BJ (cell line): ENCODE measurements around the gene LRRC72. TPM values are rescaled to one million over a fixed set of nuclear protein-coding genes. Genes with fewer than 3 reads are reported as not detected.

Source experiments
- CTCF ChIA-PET: fragments of 350-600 bp; formaldehyde crosslinking; extraction: SDS; loops from one replicate; lab custom pipeline; 2021; ENCODE audit warnings: antibody characterized with exemption, inconsistent platforms; lab: Yijun Ruan, JAX
- POLR2A ChIA-PET: fragments of 300-600 bp; sonication (Branson Sonifier 250); formaldehyde crosslinking; extraction: SDS; loops from one replicate; lab custom pipeline; 2021; ENCODE audit warnings: antibody characterized with exemption; lab: Charles Lee
- DNase-seq: peaks from one replicate; pipeline ENCODE4 v3.0.0-alpha.2; 2011; ENCODE audit warnings: low read depth
- H3K27me3 ChIP-seq: 2 replicates; pipeline ENCODE4 v1.6.0; 2011; ENCODE audit warnings: low read length; ENCODE audit not compliant: control insufficient read depth, insufficient read depth
- H3K36me3 ChIP-seq: 2 replicates; pipeline ENCODE4 v1.5.1; 2011; ENCODE audit warnings: low read length; ENCODE audit not compliant: control insufficient read depth, insufficient read depth
- H3K4me3 ChIP-seq: 2 replicates; pipeline ENCODE4 v1.5.1; 2011; ENCODE audit warnings: low read depth, mild to moderate bottlenecking, control low read depth, low read length
- polyA plus RNA-seq: library from polyadenylated mRNA; depleted of rRNA; stranded (reverse); fragments of >200 nt; gene quantifications from 2 replicates; pipeline ENCODE4 v1.2.3, GENCODE V29; 2011
- TF ChIP-seq, protein P1 (sequence below): IDR thresholded peaks from 2 replicates; pipeline ENCODE4 v1.5.1; 2011; ENCODE audit warnings: low read depth, mild to moderate bottlenecking, control low read depth, inconsistent platforms, low read length, moderate library complexity; ENCODE audit not compliant: insufficient read depth

The LRRC72 gene
- polyA plus RNA-seq, 1 experiment, result not detected

DNA sequence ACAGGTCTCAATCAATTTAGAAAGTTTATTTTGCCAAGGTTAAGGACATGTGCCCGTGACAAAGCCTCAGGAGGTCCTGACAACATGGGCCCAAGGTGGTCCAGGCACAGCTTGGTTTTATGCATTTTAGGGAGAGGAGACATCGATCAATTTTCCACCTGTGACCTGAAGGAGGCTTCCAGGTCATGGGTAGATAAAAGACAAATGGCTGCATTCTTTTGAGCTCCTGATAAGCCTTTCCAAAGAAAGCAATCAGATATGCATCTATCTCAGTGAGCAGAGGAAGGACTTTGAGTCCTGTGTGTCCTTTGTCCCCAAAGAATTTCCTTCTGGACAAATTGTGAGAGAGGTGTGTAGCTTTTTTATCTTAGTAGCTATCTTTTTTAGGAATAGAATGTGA lies 15.8 kb downstream of the LRRC72 start:
- ChIA-PET CTCF (interaction anchor here (1.4 kb wide), 1 partner anchor 27 kb away, joined by 4 read pairs; no protein-coding TSS in a partner anchor), POLR2A (no interaction called here)
- H3K4me3 ChIP-seq, result no peak overlapping the region
- H3K36me3 ChIP-seq, result no peaks in the 10 kb centered on the region
- H3K27me3 ChIP-seq, result no peaks in the 10 kb centered on the region
- DNase-seq, result no peak
- TF ChIP-seq, protein P1, sequence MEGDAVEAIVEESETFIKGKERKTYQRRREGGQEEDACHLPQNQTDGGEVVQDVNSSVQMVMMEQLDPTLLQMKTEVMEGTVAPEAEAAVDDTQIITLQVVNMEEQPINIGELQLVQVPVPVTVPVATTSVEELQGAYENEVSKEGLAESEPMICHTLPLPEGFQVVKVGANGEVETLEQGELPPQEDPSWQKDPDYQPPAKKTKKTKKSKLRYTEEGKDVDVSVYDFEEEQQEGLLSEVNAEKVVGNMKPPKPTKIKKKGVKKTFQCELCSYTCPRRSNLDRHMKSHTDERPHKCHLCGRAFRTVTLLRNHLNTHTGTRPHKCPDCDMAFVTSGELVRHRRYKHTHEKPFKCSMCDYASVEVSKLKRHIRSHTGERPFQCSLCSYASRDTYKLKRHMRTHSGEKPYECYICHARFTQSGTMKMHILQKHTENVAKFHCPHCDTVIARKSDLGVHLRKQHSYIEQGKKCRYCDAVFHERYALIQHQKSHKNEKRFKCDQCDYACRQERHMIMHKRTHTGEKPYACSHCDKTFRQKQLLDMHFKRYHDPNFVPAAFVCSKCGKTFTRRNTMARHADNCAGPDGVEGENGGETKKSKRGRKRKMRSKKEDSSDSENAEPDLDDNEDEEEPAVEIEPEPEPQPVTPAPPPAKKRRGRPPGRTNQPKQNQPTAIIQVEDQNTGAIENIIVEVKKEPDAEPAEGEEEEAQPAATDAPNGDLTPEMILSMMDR, result no peak

DNA sequence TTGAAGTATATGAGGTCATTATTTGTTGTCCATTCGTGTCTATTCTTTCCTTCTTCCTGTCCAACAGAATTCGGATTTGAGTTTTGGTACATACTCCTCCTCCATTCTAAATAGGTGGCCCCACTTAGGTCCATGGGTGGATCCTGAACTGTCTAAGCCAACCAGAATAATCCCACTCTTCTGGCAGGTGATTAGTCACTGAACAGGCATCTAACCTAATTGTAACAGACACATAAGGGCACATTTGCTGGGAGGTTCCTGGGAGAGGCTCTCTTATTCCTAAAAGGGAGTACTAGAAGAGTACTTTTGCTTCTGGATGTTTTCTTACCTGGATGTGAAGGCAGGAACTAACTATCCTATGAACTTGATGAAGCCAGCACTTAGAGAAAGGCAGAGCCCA lies 16.8 kb downstream of the LRRC72 start:
- Histone ChIP-seq H3K36me3 (no peaks in the 10 kb centered on the region), H3K27me3 (no peaks in the 10 kb centered on the region), H3K4me3 (no peak overlapping the region)
- no peak for DNase-seq
- ChIA-PET POLR2A (no interaction called here), CTCF (no interaction called here)
- TF ChIP-seq, protein P1, result no peak

DNA sequence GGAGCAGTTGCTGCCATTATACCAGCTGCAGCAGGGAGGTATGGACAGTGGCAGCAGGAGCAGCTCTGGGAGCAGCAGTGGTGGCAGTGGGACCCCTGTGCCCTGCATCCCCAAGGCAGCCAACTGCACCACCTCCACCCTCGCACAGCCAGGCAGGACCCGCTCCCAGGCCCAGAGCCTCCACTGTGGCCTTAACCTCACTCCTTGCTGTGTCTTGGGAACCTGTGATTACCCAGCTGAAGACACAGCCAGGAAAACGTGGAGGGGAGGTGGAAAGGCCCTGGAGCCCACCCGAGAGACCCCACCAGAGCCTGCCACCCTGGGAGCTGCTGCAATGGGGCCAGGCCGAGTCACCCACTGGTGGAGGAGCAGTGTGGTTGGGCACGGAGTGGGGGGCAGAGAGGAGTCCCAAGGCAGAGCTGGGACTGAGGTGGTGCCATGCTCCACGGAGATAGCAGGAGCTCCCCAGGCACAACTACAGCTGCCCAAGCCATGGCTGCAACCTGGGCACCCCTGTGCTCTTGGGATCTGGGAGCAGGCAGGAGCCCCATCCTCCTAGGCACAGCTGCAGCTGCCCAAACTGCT lies 20.4 kb downstream of the LRRC72 start:
- TF ChIP-seq, protein P1, result no peak
- DNase-seq, result no peak
- POLR2A ChIA-PET, result no interaction called here
- H3K36me3 ChIP-seq, result no peaks in the 10 kb centered on the region
- H3K27me3 ChIP-seq, result no peaks in the 10 kb centered on the region
- CTCF ChIA-PET, result interaction anchor here (1.0 kb wide), 1 partner anchor 15 kb away, joined by 3 read pairs; no protein-coding TSS in a partner anchor
- H3K4me3 ChIP-seq, result no peak overlapping the region

DNA sequence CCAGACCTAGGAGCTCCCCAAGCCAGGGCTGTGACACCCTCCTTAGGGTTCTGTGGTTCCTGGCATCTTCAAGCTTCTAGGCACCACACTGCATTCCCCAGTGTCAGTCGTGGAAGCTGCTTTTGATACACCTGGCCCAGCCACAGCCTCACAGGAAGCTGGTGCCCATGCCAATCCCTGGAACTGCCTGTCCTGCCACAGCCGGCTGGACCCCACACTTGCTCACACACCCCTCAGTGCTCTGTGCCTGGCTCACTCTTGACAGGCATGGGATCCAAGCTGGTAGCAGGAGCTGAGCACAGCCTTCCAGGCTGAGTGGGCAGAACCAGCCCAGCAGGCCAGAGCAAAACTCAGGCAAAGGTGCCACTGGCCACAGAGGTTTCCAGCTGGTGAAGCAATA lies 21.8 kb downstream of the LRRC72 start:
- TF ChIP-seq, protein P1, result no peak
- H3K36me3 ChIP-seq, result no peaks in the 10 kb centered on the region
- DNase-seq, result no peak
- ChIA-PET POLR2A (no interaction called here), CTCF (no interaction called here)
- no peak overlapping the region for H3K4me3 ChIP-seq
- no peaks in the 10 kb centered on the region for H3K27me3 ChIP-seq

DNA sequence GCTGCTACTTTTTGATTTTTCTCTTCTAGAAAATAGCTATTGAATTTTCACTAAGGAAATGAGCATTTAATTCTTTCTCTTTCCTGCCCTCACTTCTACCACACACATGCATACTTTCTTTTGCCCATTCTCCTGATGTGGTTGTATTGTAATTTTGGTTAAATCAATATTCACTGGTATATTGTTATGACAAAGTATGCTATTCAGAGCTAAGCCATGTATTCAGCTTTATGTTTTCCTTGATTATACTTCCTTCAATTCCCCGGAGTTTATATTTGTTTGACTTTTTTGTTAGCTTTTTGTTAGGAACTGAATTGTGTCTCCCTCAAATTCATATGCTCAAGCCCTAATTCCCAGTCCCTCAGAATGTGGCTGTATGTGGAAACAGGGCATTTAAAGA lies 24.0 kb downstream of the LRRC72 start:
- Histone ChIP-seq H3K27me3 (no peaks in the 10 kb centered on the region), H3K36me3 (no peaks in the 10 kb centered on the region), H3K4me3 (no peak overlapping the region)
- ChIA-PET POLR2A (no interaction called here), CTCF (no interaction called here)
- TF ChIP-seq, protein P1, result no peak
- DNase-seq, result no peak
